ENCODE data around the gene PLEKHG2. TPM values are rescaled to one million over a fixed set of nuclear protein-coding genes. Genes with fewer than 3 reads are reported as not detected.

Gene PLEKHG2
- total RNA-seq, 1 experiment from 2014 or later, result 19.6 TPM

- intact Hi-C loops (cut with micrococcal nuclease), result no loop called here
- Mint-ChIP-seq H3K27me3 (ENCODE audit: insufficient read depth, unreplicated experiment) (no peaks in the 10 kb centered on the region), H3K9me3 (ENCODE audit: unreplicated experiment) (no peaks in the 10 kb centered on the region), H3K27ac (ENCODE audit: low read depth, unreplicated experiment) (no peak overlapping the region), H3K4me3 (ENCODE audit: unreplicated experiment) (no peak overlapping the region), H3K36me3 (ENCODE audit: insufficient read depth, unreplicated experiment) (peaks cover 83% of the 10 kb centered on the region), H3K4me1 (ENCODE audit: insufficient read depth, unreplicated experiment) (peaks cover 11% of the 10 kb centered on the region)
- POLR2A ChIA-PET, result no interaction called here
- CTCF ChIA-PET, result no interaction called here
- no peak for DNase-seq (ENCODE audit: unreplicated experiment)
- no TSS peak for BruUV-seq (replicated peaks)
- no peak for TF ChIP-seq CTCF (IDR thresholded peaks at IDR 0.05; ENCODE audit: unreplicated experiment)
Observed at GRCh38 chr19:39386557-39386956, 25.9 kb upstream of the PLEKHG2 start.

GRCh38 chr19:39388657-39389056 lies 23.8 kb upstream of the PLEKHG2 start:
- no TSS peak for BruUV-seq (replicated peaks)
- DNase-seq (ENCODE audit: unreplicated experiment), result no peak
- Mint-ChIP-seq H3K27ac (ENCODE audit: low read depth, unreplicated experiment) (no peak overlapping the region), H3K36me3 (ENCODE audit: insufficient read depth, unreplicated experiment) (peaks cover 70% of the 10 kb centered on the region), H3K27me3 (ENCODE audit: insufficient read depth, unreplicated experiment) (no peaks in the 10 kb centered on the region), H3K4me3 (ENCODE audit: unreplicated experiment) (no peak overlapping the region), H3K4me1 (ENCODE audit: insufficient read depth, unreplicated experiment) (peaks cover 12% of the 10 kb centered on the region), H3K9me3 (ENCODE audit: unreplicated experiment) (no peaks in the 10 kb centered on the region)
- TF ChIP-seq CTCF (IDR thresholded peaks at IDR 0.05; ENCODE audit: unreplicated experiment), result no peak
- intact Hi-C loops (cut with micrococcal nuclease), result no loop called here
- POLR2A ChIA-PET, result interaction anchor here (0.6 to 1.3 kb wide), 3 partner anchors 14 to 57 kb away, joined by 3 to 5 read pairs (median 3); partner anchors contain the start of genes RPS16 and SUPT5H
- CTCF ChIA-PET, result interaction anchor here (0.8 to 1.1 kb wide), 3 partner anchors 9 to 16 kb away, joined by 3 read pairs; no protein-coding TSS in a partner anchor

GRCh38 chr19:39389631-39390414 lies 22.6 kb upstream of the PLEKHG2 start:
- BruUV-seq (replicated peaks), result no TSS peak
- POLR2A ChIA-PET, result interaction anchor here (1.3 to 3.2 kb wide), 4 partner anchors 14 to 46 kb away, joined by 3 to 44 read pairs (median 38); partner anchors contain the start of genes RPS16 and ZFP36

More at GRCh38 chr19:39389631-39390414, 22.6 kb upstream of the PLEKHG2 start:
- Mint-ChIP-seq H3K9me3 (ENCODE audit: unreplicated experiment) (no peaks in the 10 kb centered on the region), H3K36me3 (ENCODE audit: insufficient read depth, unreplicated experiment) (peaks cover 79% of the 10 kb centered on the region), H3K27ac (ENCODE audit: low read depth, unreplicated experiment) (peak overlapping the region; percentile 98), H3K4me3 (ENCODE audit: unreplicated experiment) (peak overlapping the region; percentile 93), H3K4me1 (ENCODE audit: insufficient read depth, unreplicated experiment) (peaks cover 12% of the 10 kb centered on the region), H3K27me3 (ENCODE audit: insufficient read depth, unreplicated experiment) (no peaks in the 10 kb centered on the region)
- TF ChIP-seq CTCF (IDR thresholded peaks at IDR 0.05; ENCODE audit: unreplicated experiment), result no peak
- intact Hi-C loops (cut with micrococcal nuclease), result loop anchor here (2.0 to 5.0 kb wide), 2 partner anchors 41 to 48 kb away; partner anchors contain the start of gene SAMD4B
- DNase-seq (ENCODE audit: unreplicated experiment), result no peak
- CTCF ChIA-PET, result interaction anchor here (0.6 to 1.0 kb wide), 4 partner anchors 15 to 428 kb away, joined by 3 read pairs; no protein-coding TSS in a partner anchor

Data from MCF 10A (cell line).